ENCODE data around the gene C1D.

Gene C1D

GRCh38 chr2:68103030-68103708 is 40.4 kb upstream of the C1D start:
- no peak for DNase-seq (ENCODE audit: low read depth)
- H3K4me3 ChIP-seq (ENCODE audit: low read depth, low read length): no peak overlapping the region
- TF ChIP-seq, protein P1, sequence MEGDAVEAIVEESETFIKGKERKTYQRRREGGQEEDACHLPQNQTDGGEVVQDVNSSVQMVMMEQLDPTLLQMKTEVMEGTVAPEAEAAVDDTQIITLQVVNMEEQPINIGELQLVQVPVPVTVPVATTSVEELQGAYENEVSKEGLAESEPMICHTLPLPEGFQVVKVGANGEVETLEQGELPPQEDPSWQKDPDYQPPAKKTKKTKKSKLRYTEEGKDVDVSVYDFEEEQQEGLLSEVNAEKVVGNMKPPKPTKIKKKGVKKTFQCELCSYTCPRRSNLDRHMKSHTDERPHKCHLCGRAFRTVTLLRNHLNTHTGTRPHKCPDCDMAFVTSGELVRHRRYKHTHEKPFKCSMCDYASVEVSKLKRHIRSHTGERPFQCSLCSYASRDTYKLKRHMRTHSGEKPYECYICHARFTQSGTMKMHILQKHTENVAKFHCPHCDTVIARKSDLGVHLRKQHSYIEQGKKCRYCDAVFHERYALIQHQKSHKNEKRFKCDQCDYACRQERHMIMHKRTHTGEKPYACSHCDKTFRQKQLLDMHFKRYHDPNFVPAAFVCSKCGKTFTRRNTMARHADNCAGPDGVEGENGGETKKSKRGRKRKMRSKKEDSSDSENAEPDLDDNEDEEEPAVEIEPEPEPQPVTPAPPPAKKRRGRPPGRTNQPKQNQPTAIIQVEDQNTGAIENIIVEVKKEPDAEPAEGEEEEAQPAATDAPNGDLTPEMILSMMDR (IDR thresholded peaks at IDR 0.05; ENCODE audit: insufficient read depth, low read depth, low read length, missing control alignments): no peak

- DNase-seq (ENCODE audit: low read depth): no peak
- TF ChIP-seq, protein P1 (IDR thresholded peaks at IDR 0.05; ENCODE audit: insufficient read depth, low read depth, low read length, missing control alignments): no peak
These were observed 37.4 kb upstream of the C1D start for GRCh38 chr2:68100189-68100588.

DNA sequence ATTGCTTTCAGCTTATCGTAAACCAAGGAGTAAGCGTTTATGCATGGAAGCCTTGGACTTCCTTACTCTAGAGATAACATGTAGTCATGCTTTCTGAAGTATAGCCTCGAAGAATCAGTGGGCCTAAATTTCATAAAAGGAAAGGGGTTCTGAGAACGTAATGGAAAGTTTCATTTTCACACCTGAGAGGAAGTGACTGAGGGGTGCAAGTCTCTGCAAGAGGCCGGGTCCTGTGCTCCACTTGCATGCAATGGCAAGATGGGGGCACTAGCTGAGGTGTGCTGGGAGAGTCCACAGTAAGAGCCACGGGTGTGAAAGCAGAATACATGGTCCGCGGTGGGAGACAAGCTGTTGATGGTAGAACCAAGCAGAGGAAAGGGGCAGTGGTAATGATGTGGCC is 36.5 kb upstream of the C1D start:
- no peak overlapping the region for H3K4me3 ChIP-seq (ENCODE audit: low read depth, low read length)
- DNase-seq (ENCODE audit: low read depth): peak; percentile 18
- TF ChIP-seq, protein P1 (IDR thresholded peaks at IDR 0.05; ENCODE audit: insufficient read depth, low read depth, low read length, missing control alignments): no peak

More at GRCh38 chr2:68100189-68100588, 37.4 kb upstream of the C1D start:
- no peak overlapping the region for H3K4me3 ChIP-seq (ENCODE audit: low read depth, low read length)

- no peak overlapping the region for H3K4me3 ChIP-seq (ENCODE audit: low read depth, low read length)
- DNase-seq (ENCODE audit: low read depth): no peak
- TF ChIP-seq, protein P1 (IDR thresholded peaks at IDR 0.05; ENCODE audit: insufficient read depth, low read depth, low read length, missing control alignments): no peak
These were observed 35.5 kb upstream of the C1D start for GRCh38 chr2:68098291-68098797.

DNA sequence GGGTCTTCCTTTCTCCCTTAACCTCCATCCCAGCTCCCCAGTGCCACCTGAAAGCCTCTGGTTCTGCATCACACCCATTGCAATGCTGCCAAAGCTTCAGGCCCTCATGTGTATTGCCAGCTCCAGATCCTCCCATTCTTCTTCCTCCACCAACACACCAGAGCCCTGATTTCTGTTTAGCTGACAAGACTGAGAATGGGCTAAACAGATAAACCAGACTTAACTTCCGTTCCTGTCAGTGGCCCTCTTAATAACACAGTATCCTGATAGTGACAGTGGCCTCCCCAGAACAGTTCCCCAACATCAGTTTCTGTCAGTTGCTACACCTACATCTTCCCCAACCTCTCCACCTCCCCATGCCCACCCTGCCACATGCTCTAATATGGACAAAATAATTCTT is 31.3 kb upstream of the C1D start:
- TF ChIP-seq, protein P1 (IDR thresholded peaks at IDR 0.05; ENCODE audit: insufficient read depth, low read depth, low read length, missing control alignments): no peak
- DNase-seq (ENCODE audit: low read depth): no peak

DNA sequence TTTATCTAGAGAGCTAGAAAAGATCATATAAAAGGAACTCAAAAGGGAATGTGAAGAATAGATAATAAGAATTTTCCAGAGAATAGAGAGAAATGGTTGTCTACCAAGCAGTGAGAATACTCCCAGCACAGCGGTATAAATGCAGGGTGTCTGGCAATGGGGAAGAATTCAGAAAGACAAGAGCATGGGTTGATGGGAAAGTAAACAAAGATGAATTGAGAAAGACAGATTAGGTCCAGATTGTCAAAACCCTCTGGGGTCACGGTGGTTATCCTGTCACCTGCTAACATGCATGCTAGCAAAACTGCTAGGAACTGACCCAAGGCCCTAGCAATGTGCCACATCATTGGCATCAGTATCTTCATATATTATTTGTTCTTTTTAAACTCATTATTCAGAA is 30.8 kb upstream of the C1D start:
- no peak for DNase-seq (ENCODE audit: low read depth)

More for the DNA sequence above, 31.3 kb upstream of the C1D start:
- no peak overlapping the region for H3K4me3 ChIP-seq (ENCODE audit: low read depth, low read length)

More for the DNA sequence above, 30.8 kb upstream of the C1D start:
- TF ChIP-seq, protein P1 (IDR thresholded peaks at IDR 0.05; ENCODE audit: insufficient read depth, low read depth, low read length, missing control alignments): no peak
- no peak overlapping the region for H3K4me3 ChIP-seq (ENCODE audit: low read depth, low read length)
